MM.1S (cell line): ENCODE data around the gene C21orf58.

Experiments used
- DNase-seq: peaks from one replicate; pipeline ENCODE4 v3.0.0-alpha.2; 2015
- H2AFZ ChIP-seq: fragments of 300-600 bp; sonication (generic); 2 replicates; pipeline ENCODE4 v1.6.0; 2016; ENCODE audit warnings: antibody characterized with exemption, low read length
- H3F3A ChIP-seq: fragments of 300-600 bp; sonication (generic); 2 replicates; pipeline ENCODE4 v1.6.1; 2016; ENCODE audit warnings: mild to moderate bottlenecking, antibody characterized with exemption, low read length, moderate library complexity, mixed read lengths; ENCODE audit not compliant: insufficient read depth
- H3K27ac ChIP-seq: fragments of 300-600 bp; sonication (generic); 2 replicates; pipeline ENCODE4 v1.5.1; 2016; ENCODE audit warnings: mild to moderate bottlenecking, low read length
- H3K27me3 ChIP-seq: fragments of 300-600 bp; sonication (generic); replicated peaks from 2 replicates; pipeline ENCODE4 v1.6.0; 2016; ENCODE audit warnings: low read length; ENCODE audit not compliant: insufficient read depth
- H3K36me3 ChIP-seq: fragments of 300-600 bp; sonication (generic); replicated peaks from 2 replicates; pipeline ENCODE4 v1.6.1; 2016; ENCODE audit warnings: mild to moderate bottlenecking, low read length, mixed read lengths; ENCODE audit not compliant: insufficient read depth
- H3K4me1 ChIP-seq: fragments of 300-600 bp; sonication (generic); 2 replicates; pipeline ENCODE4 v1.6.1; 2016; ENCODE audit warnings: low read length, mixed read lengths
- H3K4me2 ChIP-seq: fragments of 300-600 bp; sonication (generic); 2 replicates; pipeline ENCODE4 v1.6.0; 2016; ENCODE audit warnings: low read depth, low read length
- H3K4me3 ChIP-seq: fragments of 300-600 bp; sonication (generic); 2 replicates; pipeline ENCODE4 v1.5.1; 2016; ENCODE audit warnings: low read length, mixed read lengths
- H3K79me2 ChIP-seq: fragments of 300-600 bp; sonication (generic); 2 replicates; pipeline ENCODE4 v1.6.1; 2016; ENCODE audit warnings: mixed run types, low read length, mixed read lengths
- H3K9ac ChIP-seq: fragments of 300-600 bp; sonication (generic); 2 replicates; pipeline ENCODE4 v1.6.1; 2016; ENCODE audit warnings: low read length, mixed read lengths
- H3K9me2 ChIP-seq: fragments of 300-600 bp; sonication (generic); replicated peaks from 2 replicates; pipeline ENCODE4 v1.6.1; 2016; ENCODE audit warnings: mild to moderate bottlenecking, low read length, mixed read lengths; ENCODE audit not compliant: insufficient read depth
- H3K9me3 ChIP-seq: fragments of 300-600 bp; sonication (generic); replicated peaks from 2 replicates; pipeline ENCODE4 v1.6.1; 2016; ENCODE audit warnings: mild to moderate bottlenecking, low read length, mixed read lengths; ENCODE audit not compliant: insufficient read depth
- H4K20me1 ChIP-seq: fragments of 300-600 bp; sonication (generic); 2 replicates; pipeline ENCODE4 v1.6.1; 2016; ENCODE audit warnings: mild to moderate bottlenecking, low read length, moderate library complexity, mixed read lengths; ENCODE audit not compliant: insufficient read depth
- CTCF ChIP-seq: fragments of 300-600 bp; sonication (generic); IDR thresholded peaks from 2 replicates; pipeline ENCODE4 v1.5.1; 2016; ENCODE audit warnings: antibody characterized with exemption, low read length, mixed read lengths
- EZH2 ChIP-seq: fragments of 300-600 bp; sonication (generic); optimal IDR thresholded peaks from 2 replicates; pipeline ENCODE3; 2017; ENCODE audit warnings: low read depth, mild to moderate bottlenecking, antibody characterized with exemption, low read length, mixed read lengths
- EZH2phosphoT487 ChIP-seq: fragments of 300-600 bp; sonication (generic); IDR thresholded peaks from 2 replicates; pipeline ENCODE4 v1.6.1; 2018; ENCODE audit warnings: antibody characterized with exemption, low read length

Gene C21orf58

GRCh38 chr21:46301759-46302158 is 21.9 kb downstream of the C21orf58 start:
- no peaks in the 10 kb centered on the region for H3K9me3 ChIP-seq
- H3K4me2 ChIP-seq: no peak overlapping the region
- H3K27ac ChIP-seq: no peak overlapping the region
- no peaks in the 10 kb centered on the region for H3F3A ChIP-seq
- DNase-seq: no peak
- 0 out of 2 replicates have a peak, but pooled peaks cover 3% of the 10 kb centered on the region for H3K36me3 ChIP-seq
- H3K4me1 ChIP-seq: no peaks in the 10 kb centered on the region
- H3K4me3 ChIP-seq: no peak overlapping the region
- H2AFZ ChIP-seq: no peak overlapping the region
- no peaks in the 10 kb centered on the region for H3K79me2 ChIP-seq
- H3K9ac ChIP-seq: no peak overlapping the region
- H3K9me2 ChIP-seq: no peaks in the 10 kb centered on the region
- TF ChIP-seq EZH2phosphoT487 (no peak), EZH2 (no peak), CTCF (no peak)
- H4K20me1 ChIP-seq: no peaks in the 10 kb centered on the region
- no peaks in the 10 kb centered on the region for H3K27me3 ChIP-seq

GRCh38 chr21:46299167-46299566 is 24.5 kb downstream of the C21orf58 start:
- no peaks in the 10 kb centered on the region for H4K20me1 ChIP-seq
- no peaks in the 10 kb centered on the region for H3K79me2 ChIP-seq
- H3K36me3 ChIP-seq: 0 out of 2 replicates have a peak, but pooled peaks cover 3% of the 10 kb centered on the region
- H3K4me1 ChIP-seq: no peaks in the 10 kb centered on the region
- H3K9me3 ChIP-seq: no peaks in the 10 kb centered on the region
- no peak for DNase-seq
- TF ChIP-seq EZH2phosphoT487 (no peak), EZH2 (no peak), CTCF (no peak)
- no peaks in the 10 kb centered on the region for H3F3A ChIP-seq
- H3K27me3 ChIP-seq: no peaks in the 10 kb centered on the region
- H3K9ac ChIP-seq: no peak overlapping the region
- H3K9me2 ChIP-seq: no peaks in the 10 kb centered on the region
- H3K4me2 ChIP-seq: no peak overlapping the region
- no peak overlapping the region for H3K4me3 ChIP-seq
- no peak overlapping the region for H2AFZ ChIP-seq
- H3K27ac ChIP-seq: no peak overlapping the region

- no peak overlapping the region for H2AFZ ChIP-seq
Observed at GRCh38 chr21:46297338-46298271, 26.1 kb downstream of the C21orf58 start.

More at GRCh38 chr21:46297338-46298271, 26.1 kb downstream of the C21orf58 start:
- Histone ChIP-seq H3K4me2 (no peak overlapping the region), H3K9me2 (no peaks in the 10 kb centered on the region), H3F3A (no peaks in the 10 kb centered on the region), H3K4me1 (no peaks in the 10 kb centered on the region), H3K36me3 (0 out of 2 replicates have a peak, but pooled peaks cover 3% of the 10 kb centered on the region), H3K9me3 (no peaks in the 10 kb centered on the region), H3K4me3 (no peak overlapping the region), H3K27me3 (no peaks in the 10 kb centered on the region), H3K9ac (no peak overlapping the region), H3K79me2 (no peaks in the 10 kb centered on the region), H4K20me1 (no peaks in the 10 kb centered on the region), H3K27ac (no peak overlapping the region)
- TF ChIP-seq CTCF (no peak), EZH2 (no peak), EZH2phosphoT487 (no peak)
- no peak for DNase-seq
